ENCODE data around the gene SIAH1. TPM values are rescaled to one million over a fixed set of nuclear protein-coding genes. Genes with fewer than 3 reads are reported as not detected.

The SIAH1 gene
- total RNA-seq, 4 donors from 2014 or later = 26.1 to 44.3 (median 40.1) TPM

GRCh38 chr16:48330189-48330840 is 54.9 kb downstream of the SIAH1 start:
- no peak overlapping the region for H3K27ac ChIP-seq
- H3K4me3 ChIP-seq = no peak overlapping the region
- peaks cover 0 to 9% (median 0%) of the 10 kb centered on the region in 4 donors for H3K4me1 ChIP-seq
- no peak for TF ChIP-seq CTCF (IDR thresholded peaks at IDR 0.05)
- TF ChIP-seq EP300 (IDR thresholded peaks at IDR 0.05) = no peak
- TF ChIP-seq POLR2A (IDR thresholded peaks at IDR 0.05) = no peak
- H3K27me3 ChIP-seq = no peaks in the 10 kb centered on the region
- WGBS, 2 donors = 93 to 97% methylated on average over 2 of the region's 2 CpGs
- no peaks in the 10 kb centered on the region for H3K9me3 ChIP-seq
- peaks cover 0 to 20% (median 0%) of the 10 kb centered on the region in 3 donors for H3K36me3 ChIP-seq
- no peak for DNase-seq (ENCODE audit: low spot score in 2 of 2)

- Histone ChIP-seq H3K4me3 (no peak overlapping the region), H3K36me3 (peaks cover 0 to 8% (median 0%) of the 10 kb centered on the region in 3 donors), H3K9me3 (no peaks in the 10 kb centered on the region), H3K4me1 (peaks cover 0 to 9% (median 0%) of the 10 kb centered on the region in 4 donors), H3K27me3 (no peaks in the 10 kb centered on the region), H3K27ac (no peak overlapping the region)
- 83 to 84% methylated on average over 4 of the region's 4 CpGs for WGBS, 2 donors
- TF ChIP-seq CTCF (IDR thresholded peaks at IDR 0.05) (no peak), EP300 (IDR thresholded peaks at IDR 0.05) (no peak), POLR2A (IDR thresholded peaks at IDR 0.05) (no peak)
- DNase-seq (ENCODE audit: low spot score in 2 of 2) = no peak
These were observed 56.1 kb downstream of the SIAH1 start for GRCh38 chr16:48329138-48329537.

GRCh38 chr16:48326915-48327314 is 58.3 kb downstream of the SIAH1 start:
- 73 to 75% methylated on average over 4 of the region's 4 CpGs for WGBS, 2 donors
- H3K4me1 ChIP-seq = peaks cover 0 to 9% (median 0%) of the 10 kb centered on the region in 4 donors
- H3K27ac ChIP-seq = no peak overlapping the region
- TF ChIP-seq POLR2A (IDR thresholded peaks at IDR 0.05) (no peak), EP300 (IDR thresholded peaks at IDR 0.05) (no peak), CTCF (IDR thresholded peaks at IDR 0.05) (no peak)
- H3K27me3 ChIP-seq = no peaks in the 10 kb centered on the region
- H3K4me3 ChIP-seq = no peak overlapping the region
- DNase-seq (ENCODE audit: low spot score in 2 of 2) = no peak
- peaks cover 0 to 6% (median 0%) of the 10 kb centered on the region in 3 donors for H3K36me3 ChIP-seq
- no peaks in the 10 kb centered on the region for H3K9me3 ChIP-seq

- H3K9me3 ChIP-seq = no peaks in the 10 kb centered on the region
- WGBS, 2 donors = 74 to 78% methylated on average over 7 of the region's 7 CpGs
- H3K36me3 ChIP-seq = peaks cover 0 to 6% (median 0%) of the 10 kb centered on the region in 3 donors
- TF ChIP-seq CTCF (IDR thresholded peaks at IDR 0.05) (no peak), EP300 (IDR thresholded peaks at IDR 0.05) (no peak)
- peaks cover 0 to 4% (median under 1%) of the 10 kb centered on the region in 4 donors for H3K4me1 ChIP-seq
- H3K27ac ChIP-seq = no peak overlapping the region
- H3K27me3 ChIP-seq = no peaks in the 10 kb centered on the region
- DNase-seq (ENCODE audit: low spot score in 2 of 2) = no peak
- H3K4me3 ChIP-seq = no peak overlapping the region
These were observed 61.1 kb downstream of the SIAH1 start for GRCh38 chr16:48323783-48324775.
